Measurements from ENCODE around the gene HACD4.
A peak's percentile ranks its signal among the peaks of the same experiment; 100 is the strongest.

Gene HACD4, protein sequence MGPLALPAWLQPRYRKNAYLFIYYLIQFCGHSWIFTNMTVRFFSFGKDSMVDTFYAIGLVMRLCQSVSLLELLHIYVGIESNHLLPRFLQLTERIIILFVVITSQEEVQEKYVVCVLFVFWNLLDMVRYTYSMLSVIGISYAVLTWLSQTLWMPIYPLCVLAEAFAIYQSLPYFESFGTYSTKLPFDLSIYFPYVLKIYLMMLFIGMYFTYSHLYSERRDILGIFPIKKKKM
- 6.9 to 81.9 (median 40.3) reads per million in 9 experiments for total RNA-seq

DNA sequence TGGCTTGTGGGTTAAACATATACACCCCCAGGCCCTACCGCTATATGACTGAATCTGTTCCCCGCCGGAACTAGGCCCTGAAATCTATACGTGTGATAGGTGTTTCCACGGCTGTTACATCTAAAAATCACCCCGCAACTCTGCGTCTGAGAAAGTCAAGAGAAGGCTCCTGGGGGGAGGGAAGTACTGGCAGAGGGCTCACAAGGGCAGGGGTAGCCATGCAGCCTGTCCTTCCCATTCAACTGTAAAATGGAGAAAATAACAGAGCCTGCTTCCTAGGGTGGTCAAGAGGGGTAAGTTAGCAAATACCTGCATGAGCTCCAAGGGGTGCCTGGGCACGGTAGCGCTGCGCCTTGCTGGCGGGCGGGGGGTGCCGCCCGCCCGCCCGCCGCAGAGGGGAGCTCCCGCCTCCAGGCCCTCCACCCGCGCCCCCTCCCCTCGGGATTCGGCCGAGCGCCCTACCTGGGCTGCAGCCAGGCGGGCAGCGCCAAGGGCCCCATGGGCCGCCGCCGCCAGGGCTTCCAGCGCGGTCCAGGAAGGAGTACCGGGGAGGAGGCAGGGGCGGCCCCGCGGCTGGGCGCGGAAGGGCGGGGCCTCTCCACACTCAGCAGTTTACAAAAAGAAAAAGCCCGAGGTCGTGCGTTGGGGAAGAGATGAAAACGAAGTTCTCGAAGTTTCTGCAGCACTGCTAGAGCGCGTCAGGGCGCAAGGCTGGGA lies at the start of gene HACD4:
HACD4 (minus strand) TSS at position 550 of the 717 bp plus-strand sequence; CDS start at position 500, 50 bp downstream.
- ATAC-seq (replicated peaks) (peak; percentile 85), DNase-seq (peak; percentile 58 to 61 (median 61))
- H3K27ac Mint-ChIP-seq = no peak within 1 kb of the TSS
- no peaks in the 10 kb centered on the region for H3K9me3 Mint-ChIP-seq
- H3K27me3 Mint-ChIP-seq = no peaks in the 10 kb centered on the region
- H3K4me3 Mint-ChIP-seq = no peak within 1 kb of the TSS
- peaks cover 10% of the 10 kb centered on the region for H3K36me3 Mint-ChIP-seq (ENCODE audit: insufficient read depth)
- H3K4me1 Mint-ChIP-seq (ENCODE audit: low read depth in 2 of 2) = peaks cover 15 to 40% of the 10 kb centered on the region in 2 donors

DNA sequence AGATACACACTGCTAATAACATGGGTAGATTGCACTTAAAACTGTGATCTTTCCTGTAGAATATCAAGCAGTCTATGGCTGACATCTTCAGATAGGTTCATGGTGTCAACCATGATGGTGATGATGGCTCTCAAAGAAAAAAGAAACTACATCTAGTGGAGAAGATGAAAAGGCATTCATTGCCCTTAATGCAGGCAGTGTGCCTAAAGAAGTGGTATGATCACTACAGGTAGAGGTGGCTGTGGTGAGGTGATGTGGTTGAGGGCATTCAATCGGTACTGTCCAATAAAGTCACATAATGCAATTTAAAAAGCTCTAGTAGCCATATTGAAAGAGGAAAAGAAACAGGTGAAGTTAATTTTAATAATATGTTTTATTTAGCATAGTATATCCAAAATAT lies 49.4 kb upstream of the HACD4 start:
- Mint-ChIP-seq H3K4me3 (no peak overlapping the region), H3K9me3 (no peaks in the 10 kb centered on the region), H3K36me3 (ENCODE audit: insufficient read depth) (no peaks in the 10 kb centered on the region), H3K27ac (no peak overlapping the region), H3K4me1 (ENCODE audit: low read depth in 2 of 2) (peaks cover 8 to 17% of the 10 kb centered on the region in 2 donors), H3K27me3 (no peaks in the 10 kb centered on the region)
- DNase-seq = no peak
- no peak for ATAC-seq (replicated peaks)

DNA sequence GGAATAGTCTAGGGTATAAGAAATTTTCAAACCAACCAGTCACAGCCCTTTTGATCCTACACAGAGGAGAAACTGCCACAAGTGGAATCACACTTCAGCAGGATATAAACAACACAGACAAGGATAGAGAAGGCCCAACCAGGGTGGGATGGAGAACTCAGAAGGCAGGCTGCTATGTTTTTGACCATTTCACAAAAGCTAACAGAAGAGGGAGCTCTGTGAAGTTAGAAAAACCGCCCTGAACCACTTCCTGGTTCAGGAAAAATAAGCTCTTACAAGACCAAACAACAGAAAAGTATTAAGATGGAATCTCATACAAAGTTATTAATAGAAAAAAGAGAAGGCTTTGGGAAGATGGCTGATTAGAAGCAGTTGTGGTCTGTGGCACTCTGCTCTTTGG lies 47.3 kb upstream of the HACD4 start:
- no peak for DNase-seq
- no peak for ATAC-seq (replicated peaks)
- Mint-ChIP-seq H3K27me3 (no peaks in the 10 kb centered on the region), H3K4me3 (no peak overlapping the region), H3K36me3 (ENCODE audit: insufficient read depth) (no peaks in the 10 kb centered on the region), H3K27ac (peak overlapping the region in 1 of 2 donors; percentile 62), H3K9me3 (no peaks in the 10 kb centered on the region), H3K4me1 (ENCODE audit: low read depth in 2 of 2) (peaks cover 8 to 17% of the 10 kb centered on the region in 2 donors)

DNA sequence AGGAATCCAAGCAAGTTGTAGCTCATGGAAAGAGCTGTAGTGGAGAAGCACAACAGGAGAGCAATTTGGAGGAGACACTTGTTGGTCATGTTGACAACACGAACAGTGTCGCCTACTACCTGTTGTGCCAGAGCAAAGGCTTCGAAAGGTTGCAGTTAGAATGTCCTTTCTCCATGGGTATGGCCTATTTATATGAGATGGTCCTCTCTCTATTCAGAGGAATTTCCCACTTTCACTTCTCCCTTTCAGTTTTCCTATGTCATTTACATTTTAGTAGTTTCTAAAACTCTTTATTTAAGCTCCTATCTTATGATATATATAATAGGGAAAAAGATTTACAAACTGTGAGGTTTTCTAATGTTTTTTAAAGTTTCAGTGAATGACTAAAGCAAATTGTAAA lies 46.3 kb upstream of the HACD4 start, which contains the start of gene IFNB1:
IFNB1 (minus strand) TSS at position 162 of the 400 bp plus-strand sequence; CDS start at position 89, 73 bp downstream.
- H3K9me3 Mint-ChIP-seq = no peaks in the 10 kb centered on the region
- H3K36me3 Mint-ChIP-seq (ENCODE audit: insufficient read depth) = no peaks in the 10 kb centered on the region
- no peak for DNase-seq
- H3K27ac Mint-ChIP-seq = peak within 1 kb of the TSS in 1 of 2 donors; percentile 62
- H3K27me3 Mint-ChIP-seq = no peaks in the 10 kb centered on the region
- ATAC-seq (replicated peaks) = no peak
- H3K4me1 Mint-ChIP-seq (ENCODE audit: low read depth in 2 of 2) = peaks cover 8 to 17% of the 10 kb centered on the region in 2 donors
- no peak within 1 kb of the TSS for H3K4me3 Mint-ChIP-seq

DNA sequence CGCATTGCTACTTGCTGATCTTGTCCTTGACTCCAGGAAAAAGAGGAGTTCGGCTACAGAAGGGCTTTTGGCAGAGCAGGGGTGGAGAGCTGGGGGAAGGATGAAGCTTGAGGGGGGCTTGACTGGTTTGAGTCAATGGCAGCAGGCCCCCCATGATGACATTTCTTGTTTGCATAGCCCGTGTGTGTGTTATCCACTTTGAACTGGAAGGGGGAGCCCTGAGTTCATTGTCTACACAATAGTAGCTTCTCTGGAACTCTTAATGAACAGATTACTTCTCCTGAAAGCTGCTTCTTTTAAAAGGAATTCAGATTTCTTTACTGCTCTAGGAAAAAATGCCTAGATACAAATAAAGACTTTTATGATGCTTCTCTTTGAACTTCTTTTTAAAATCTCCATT lies 44.0 kb upstream of the HACD4 start:
- Mint-ChIP-seq H3K9me3 (no peaks in the 10 kb centered on the region), H3K27ac (no peak overlapping the region)

DNA sequence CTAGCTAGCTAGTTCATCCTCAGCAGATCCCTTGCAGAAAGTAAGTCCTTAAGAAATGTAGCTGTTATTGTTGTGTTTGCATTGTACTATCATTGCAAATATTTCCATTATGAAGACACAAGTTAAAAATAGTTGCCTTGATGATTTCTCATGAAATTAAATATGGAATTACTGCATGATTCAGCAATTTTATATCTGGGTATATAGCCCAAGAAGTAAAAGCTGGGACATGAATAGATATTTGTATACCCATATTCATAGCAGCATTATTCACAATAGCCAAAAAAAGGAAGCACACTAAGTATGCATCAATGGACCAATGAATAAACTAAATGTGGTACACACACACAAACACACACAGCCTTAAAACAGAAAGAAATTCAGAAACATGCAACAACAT lies 39.5 kb upstream of the HACD4 start:
- Mint-ChIP-seq H3K36me3 (ENCODE audit: insufficient read depth) (no peaks in the 10 kb centered on the region), H3K4me1 (ENCODE audit: low read depth in 2 of 2) (no peaks in the 10 kb centered on the region), H3K27me3 (peaks cover 0 to 6% of the 10 kb centered on the region in 2 donors), H3K9me3 (no peaks in the 10 kb centered on the region), H3K4me3 (no peak overlapping the region), H3K27ac (no peak overlapping the region)
- DNase-seq = no peak
- no peak for ATAC-seq (replicated peaks)

More for the DNA sequence above, 44.0 kb upstream of the HACD4 start:
- Mint-ChIP-seq H3K4me3 (no peak overlapping the region), H3K4me1 (ENCODE audit: low read depth in 2 of 2) (peaks cover 3 to 5% of the 10 kb centered on the region in 2 donors), H3K36me3 (ENCODE audit: insufficient read depth) (no peaks in the 10 kb centered on the region), H3K27me3 (no peaks in the 10 kb centered on the region)
- no peak for ATAC-seq (replicated peaks)
- DNase-seq = no peak

DNA sequence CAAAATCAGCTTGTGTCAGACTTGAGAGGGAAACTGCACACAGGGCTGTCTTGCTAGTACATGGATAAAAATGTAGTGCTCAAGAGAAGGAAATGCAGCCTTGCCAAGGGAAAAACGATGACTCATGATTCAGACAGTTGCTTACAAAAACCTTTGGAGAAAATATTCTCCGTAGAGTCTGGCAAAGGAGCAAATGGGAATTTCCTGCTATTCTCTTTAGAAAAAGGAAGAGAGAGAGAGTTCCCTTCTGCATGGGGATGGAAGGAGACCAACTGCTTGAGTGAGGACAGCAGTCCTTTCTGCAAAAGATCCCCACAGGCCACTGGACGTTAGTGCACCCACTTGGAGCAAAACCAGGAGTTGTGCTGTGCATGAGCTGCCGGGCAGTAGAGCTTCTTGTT lies 38.7 kb upstream of the HACD4 start:
- DNase-seq (no peak), ATAC-seq (replicated peaks) (no peak)
- Mint-ChIP-seq H3K4me3 (no peak overlapping the region), H3K27ac (no peak overlapping the region), H3K9me3 (no peaks in the 10 kb centered on the region), H3K36me3 (ENCODE audit: insufficient read depth) (no peaks in the 10 kb centered on the region), H3K27me3 (peaks cover 0 to 6% of the 10 kb centered on the region in 2 donors), H3K4me1 (ENCODE audit: low read depth in 2 of 2) (no peaks in the 10 kb centered on the region)

DNA sequence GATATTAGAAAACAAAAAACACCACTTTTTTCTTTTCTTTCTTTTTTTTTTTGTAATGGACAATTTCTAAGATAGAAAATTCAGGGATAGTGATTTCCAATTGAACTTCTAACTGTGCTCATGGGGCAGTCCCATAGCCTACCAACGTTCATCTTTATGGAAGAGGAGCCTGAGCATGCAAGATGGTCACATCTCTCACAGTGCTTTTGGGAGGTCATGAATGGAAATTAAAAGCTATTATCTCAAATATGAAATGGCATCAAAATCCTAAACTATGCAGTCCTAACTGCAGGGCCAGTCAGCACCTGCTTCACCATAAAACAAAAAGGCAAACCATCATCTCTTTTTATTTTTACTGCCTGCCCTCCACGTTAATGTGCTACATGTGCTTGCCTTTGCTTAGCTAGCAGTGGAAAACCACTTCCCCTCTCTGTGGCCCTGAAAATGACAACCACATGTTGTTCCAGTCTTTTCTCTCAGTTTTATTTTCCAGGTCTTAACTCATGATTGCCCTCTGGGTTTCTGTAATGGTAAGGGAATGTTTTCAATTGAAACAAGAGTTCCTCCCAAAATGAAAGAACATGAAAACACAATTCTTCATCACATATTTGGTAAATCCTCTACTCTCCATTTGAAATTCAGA lies 29.6 kb upstream of the HACD4 start:
- Mint-ChIP-seq H3K4me3 (no peak overlapping the region), H3K27me3 (no peaks in the 10 kb centered on the region), H3K9me3 (no peaks in the 10 kb centered on the region), H3K36me3 (ENCODE audit: insufficient read depth) (no peaks in the 10 kb centered on the region), H3K27ac (peak overlapping the region; percentile 5 to 76), H3K4me1 (ENCODE audit: low read depth in 2 of 2) (peaks cover 8 to 20% of the 10 kb centered on the region in 2 donors)
- peak; percentile 31 for ATAC-seq (replicated peaks)
- no peak for DNase-seq

DNA sequence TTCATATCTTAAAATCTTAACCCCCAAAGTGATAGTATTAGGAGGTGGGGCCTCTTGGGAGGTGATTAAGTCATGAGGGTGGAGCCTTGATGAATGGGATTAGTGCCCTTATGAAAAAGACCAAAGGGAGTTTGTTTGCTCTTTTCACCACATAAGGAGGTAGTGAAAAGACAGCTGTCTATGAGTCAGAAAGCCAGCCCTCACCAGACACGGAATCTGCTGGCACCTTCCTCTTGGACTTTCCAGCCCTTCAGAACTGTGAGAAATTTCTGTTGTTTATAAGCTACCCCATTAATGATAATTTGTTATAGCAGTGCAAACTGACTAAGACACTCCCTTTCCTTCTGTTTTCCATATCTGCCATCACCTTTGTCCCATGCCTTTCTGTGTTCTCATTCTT lies 25.5 kb upstream of the HACD4 start:
- Mint-ChIP-seq H3K27me3 (no peaks in the 10 kb centered on the region), H3K36me3 (ENCODE audit: insufficient read depth) (no peaks in the 10 kb centered on the region)
- ATAC-seq (replicated peaks) = no peak

DNA sequence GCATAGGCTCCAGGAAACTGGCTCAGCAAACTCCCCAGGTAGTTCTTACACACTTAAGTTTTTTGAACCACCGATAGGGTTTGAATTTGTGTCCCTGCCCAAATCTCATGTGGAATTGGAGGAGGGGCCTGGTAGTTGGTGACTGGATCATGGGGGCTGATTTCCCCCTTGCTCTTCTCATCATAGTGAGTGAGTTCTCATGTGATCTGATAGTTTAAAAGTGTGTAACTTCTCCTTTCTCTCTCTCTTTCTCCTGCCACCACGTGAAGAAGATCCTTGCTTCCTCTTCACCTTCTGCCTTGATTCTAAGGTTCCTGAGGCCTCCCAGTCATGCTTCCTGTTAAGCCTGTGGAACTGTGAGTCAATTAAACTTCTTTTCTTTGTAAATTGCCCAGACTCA lies 22.4 kb upstream of the HACD4 start:
- Mint-ChIP-seq H3K27me3 (no peaks in the 10 kb centered on the region), H3K27ac (no peak overlapping the region), H3K4me1 (ENCODE audit: low read depth in 2 of 2) (no peaks in the 10 kb centered on the region), H3K36me3 (ENCODE audit: insufficient read depth) (no peaks in the 10 kb centered on the region), H3K9me3 (no peaks in the 10 kb centered on the region), H3K4me3 (no peak overlapping the region)
- DNase-seq (no peak), ATAC-seq (replicated peaks) (no peak)

More for the DNA sequence above, 25.5 kb upstream of the HACD4 start:
- peaks cover 8 to 20% of the 10 kb centered on the region in 2 donors for H3K4me1 Mint-ChIP-seq (ENCODE audit: low read depth in 2 of 2)
- no peak overlapping the region for H3K27ac Mint-ChIP-seq
- no peak overlapping the region for H3K4me3 Mint-ChIP-seq
- H3K9me3 Mint-ChIP-seq = no peaks in the 10 kb centered on the region
- no peak for DNase-seq

DNA sequence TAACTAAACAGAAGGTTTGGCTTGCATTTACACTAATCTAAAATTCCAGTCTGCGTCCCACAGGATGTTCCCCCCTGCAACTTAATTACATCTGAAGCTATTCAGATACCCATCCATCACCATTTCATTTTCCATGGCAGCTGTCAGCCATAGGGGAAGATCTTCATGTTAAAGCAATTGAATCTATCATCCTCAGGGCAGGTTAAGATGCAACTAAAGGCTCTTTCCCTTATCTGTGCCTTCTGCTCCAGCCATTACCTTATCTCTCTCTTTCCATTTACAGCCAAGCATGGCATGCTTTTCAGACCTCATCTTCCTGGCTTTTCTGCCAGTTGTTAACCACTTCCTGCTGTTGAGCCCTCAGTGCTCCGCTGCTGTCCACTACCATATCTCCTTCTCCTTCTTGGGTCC lies 15.8 kb upstream of the HACD4 start:
- no peak overlapping the region for H3K27ac Mint-ChIP-seq
- no peaks in the 10 kb centered on the region for H3K36me3 Mint-ChIP-seq (ENCODE audit: insufficient read depth)
- H3K27me3 Mint-ChIP-seq = no peaks in the 10 kb centered on the region
- no peak overlapping the region for H3K4me3 Mint-ChIP-seq
- no peaks in the 10 kb centered on the region for H3K4me1 Mint-ChIP-seq (ENCODE audit: low read depth in 2 of 2)
- DNase-seq (no peak), ATAC-seq (replicated peaks) (no peak)
- no peaks in the 10 kb centered on the region for H3K9me3 Mint-ChIP-seq

DNA sequence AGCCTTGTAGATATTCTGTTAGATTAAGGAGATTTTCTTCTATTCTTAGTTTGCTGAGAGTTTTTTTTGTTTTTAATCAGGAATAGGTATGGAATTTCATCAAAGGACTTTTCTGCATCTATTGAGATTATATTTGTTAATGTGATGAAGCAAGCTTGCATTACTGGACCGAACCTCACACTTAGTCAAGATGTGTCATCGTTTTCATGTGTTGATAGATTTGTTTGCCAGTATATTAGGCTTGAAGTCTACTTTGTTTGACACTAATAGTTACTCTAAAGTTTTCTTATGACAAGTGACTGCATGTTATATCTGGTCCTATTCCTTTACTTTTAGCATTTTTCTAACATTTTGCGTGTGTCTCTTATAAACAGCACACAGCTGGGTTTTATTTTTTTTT lies 12.4 kb upstream of the HACD4 start:
- Mint-ChIP-seq H3K4me3 (no peak overlapping the region), H3K36me3 (ENCODE audit: insufficient read depth) (no peaks in the 10 kb centered on the region), H3K9me3 (no peaks in the 10 kb centered on the region), H3K27me3 (no peaks in the 10 kb centered on the region), H3K4me1 (ENCODE audit: low read depth in 2 of 2) (peaks cover 5 to 7% of the 10 kb centered on the region in 2 donors), H3K27ac (no peak overlapping the region)
- ATAC-seq (replicated peaks) (no peak), DNase-seq (no peak)

DNA sequence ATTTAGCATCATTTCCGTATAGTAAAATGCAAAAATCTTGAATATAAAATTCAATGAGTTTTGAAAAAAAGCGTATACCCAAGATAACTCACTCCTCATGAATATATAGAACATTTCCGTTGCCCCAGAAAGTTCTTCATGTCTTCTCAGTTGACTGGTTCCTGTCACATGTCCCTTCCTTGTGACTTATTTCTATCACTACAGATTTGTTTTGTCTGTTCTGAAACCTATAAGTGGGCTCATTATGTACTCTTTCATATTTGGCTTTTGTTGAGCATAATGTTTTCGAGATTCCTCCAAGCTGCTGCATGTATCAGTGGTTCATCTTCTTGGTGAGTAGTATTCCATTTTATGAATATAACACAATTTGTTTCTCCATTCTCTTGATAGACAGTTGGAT lies 11.0 kb upstream of the HACD4 start:
- H3K9me3 Mint-ChIP-seq = no peaks in the 10 kb centered on the region
- no peak overlapping the region for H3K4me3 Mint-ChIP-seq
- no peak overlapping the region for H3K27ac Mint-ChIP-seq
- H3K36me3 Mint-ChIP-seq (ENCODE audit: insufficient read depth) = no peaks in the 10 kb centered on the region
- no peaks in the 10 kb centered on the region for H3K27me3 Mint-ChIP-seq
- H3K4me1 Mint-ChIP-seq (ENCODE audit: low read depth in 2 of 2) = peaks cover 5 to 7% of the 10 kb centered on the region in 2 donors
- DNase-seq = no peak
- no peak for ATAC-seq (replicated peaks)

Measured in effector memory CD8-positive, alpha-beta T cell (primary cell).